Activated naive CD4-positive, alpha-beta T cell treated with anti-CD3 and anti-CD28 coated beads for 36 hours (primary cell): Measurements from ENCODE around the gene CYP2D6. TPM values are rescaled to one million over a fixed set of nuclear protein-coding genes. Genes with fewer than 3 reads are reported as not detected.
"Not testable (repeated sequence)": the region's sequence is repeated elsewhere in the genome, so short reads cannot be mapped to it uniquely, and the experiment has no call there.

Experiments
- CTCF ChIA-PET: fragments of 350-600 bp; sonication (Branson Sonifier 250); formaldehyde crosslinking; loops from one replicate; lab custom pipeline; 2021; ENCODE audit warnings: antibody characterized with exemption; lab: Charles Lee
- DNase-seq: peaks from one replicate; pipeline ENCODE4 v3.0.0-alpha.2; 2020
- H3K27ac Mint-ChIP-seq: one replicate; pipeline ENCODE4 v1.8.0; 2021; ENCODE audit warnings: mild to moderate bottlenecking, mixed read lengths
- H3K27me3 Mint-ChIP-seq: one replicate; pipeline ENCODE4 v1.8.0; 2021; ENCODE audit warnings: low read depth, mixed read lengths
- H3K36me3 Mint-ChIP-seq: one replicate; pipeline ENCODE4 v1.8.0; 2021; ENCODE audit warnings: low read depth, mixed read lengths
- H3K4me1 Mint-ChIP-seq: one replicate; pipeline ENCODE4 v1.8.0; 2021; ENCODE audit warnings: low read depth, mixed read lengths
- H3K4me3 Mint-ChIP-seq: one replicate; pipeline ENCODE4 v1.8.0; 2021; ENCODE audit warnings: mild to moderate bottlenecking, moderate library complexity, mixed read lengths
- H3K9me3 Mint-ChIP-seq: one replicate; pipeline ENCODE4 v1.8.0; 2021; ENCODE audit warnings: mixed read lengths
- intact Hi-C: fragments of 100-400 bp; cut with micrococcal nuclease; formaldehyde crosslinking; loops from one replicate; pipeline ENCODE4 v1.15.1; 2023
- total RNA-seq, 2 experiments: library from RNA; stranded (reverse); gene quantifications; one replicate each; pipeline ENCODE4 v1.2.3, GENCODE V29; 2021

CYP2D6 gene
- total RNA-seq, 2 experiments from 2014 or later = 0.89 to 1.4 TPM

DNA sequence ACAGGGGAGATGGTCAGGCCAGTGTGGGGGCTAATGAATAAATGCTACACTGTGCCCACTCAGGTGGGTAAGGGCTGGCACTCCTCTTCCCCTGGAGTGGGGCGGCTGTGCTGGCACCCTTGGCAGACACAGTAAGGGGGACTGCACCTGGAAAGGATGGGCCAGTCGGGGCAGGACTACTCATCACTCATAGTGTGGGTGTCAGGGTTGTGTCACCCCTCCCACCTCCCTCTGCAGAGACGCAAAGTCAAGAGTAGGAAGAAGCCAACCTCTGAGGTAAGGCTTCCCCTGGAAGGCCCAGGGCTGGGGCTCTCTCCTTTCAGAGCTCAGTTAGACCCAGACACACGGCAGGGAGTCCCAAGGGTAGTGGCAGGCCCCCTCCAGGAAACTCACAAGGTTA is 7.1 kb downstream of the CYP2D6 start:
- DNase-seq, H3K4me3 Mint-ChIP-seq, H3K27me3 Mint-ChIP-seq, CTCF ChIA-PET, H3K9me3 Mint-ChIP-seq, H3K27ac Mint-ChIP-seq, H3K36me3 Mint-ChIP-seq: not testable (repeated sequence)
- peaks cover 36% of the 10 kb centered on the region for H3K4me1 Mint-ChIP-seq
- intact Hi-C loops = loop anchor here (5.0 kb wide), 1 partner anchor 64 kb away; no protein-coding TSS in a partner anchor

DNA sequence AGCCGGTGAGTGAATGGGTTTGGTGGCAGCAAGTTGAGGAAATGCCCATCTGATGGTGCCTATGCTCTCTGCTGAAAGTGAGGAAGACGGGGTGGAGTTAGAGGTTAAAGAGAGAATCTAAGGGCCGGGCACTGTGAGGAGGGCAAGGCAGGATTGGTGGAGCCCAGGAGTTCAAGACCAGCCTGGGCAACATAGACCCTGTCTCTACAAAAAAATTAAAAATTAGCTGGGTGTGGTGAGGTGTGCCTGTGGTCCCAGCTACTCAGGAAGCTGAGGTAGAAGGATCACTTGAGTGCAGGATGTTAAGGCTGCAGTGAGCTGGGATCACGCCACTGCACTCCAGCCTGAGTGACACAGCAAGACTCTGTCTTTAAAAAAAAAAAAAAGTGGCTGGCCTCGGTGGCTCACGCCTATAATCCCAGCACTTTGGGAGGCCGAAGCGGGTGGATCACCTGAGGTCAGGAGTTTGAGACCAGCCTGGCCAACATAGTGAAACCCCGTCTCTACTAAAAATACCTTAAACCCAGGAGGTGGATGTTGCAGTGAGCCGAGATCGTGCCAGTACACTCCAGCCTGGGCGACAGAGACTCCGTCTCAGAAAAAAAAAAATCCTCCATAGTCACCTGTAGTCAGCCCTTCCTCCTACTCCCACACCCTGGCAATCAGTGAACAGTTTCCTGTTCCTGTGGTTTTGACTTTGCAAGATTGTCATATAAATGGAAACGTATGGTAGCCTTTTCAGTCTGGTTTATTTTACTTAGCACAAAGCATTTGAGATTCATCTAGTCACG is 10.2 kb downstream of the CYP2D6 start:
- not testable (repeated sequence) for H3K36me3 Mint-ChIP-seq, H3K27me3 Mint-ChIP-seq, H3K9me3 Mint-ChIP-seq
- intact Hi-C loops = loop anchor here (2.0 to 5.0 kb wide), 2 partner anchors 30 to 67 kb away; partner anchors contain the start of gene NDUFA6
- CTCF ChIA-PET = interaction anchor here (0.6 to 1.6 kb wide), 3 partner anchors 22 to 163 kb away, joined by 3 to 5 read pairs (median 3); no protein-coding TSS in a partner anchor
- Mint-ChIP-seq H3K4me1 (peaks cover 36% of the 10 kb centered on the region), H3K4me3 (peak overlapping the region; percentile 68), H3K27ac (peak overlapping the region; percentile 90)
- peak; percentile 70 for DNase-seq

- Mint-ChIP-seq H3K27ac (no peak overlapping the region), H3K27me3 (no peaks in the 10 kb centered on the region), H3K4me3 (no peak overlapping the region), H3K9me3 (peaks cover 21% of the 10 kb centered on the region), H3K4me1 (peaks cover 30% of the 10 kb centered on the region), H3K36me3 (peaks cover 12% of the 10 kb centered on the region)
- DNase-seq = peak; percentile 19
- CTCF ChIA-PET = interaction anchor here (0.6 to 2.5 kb wide), 8 partner anchors 26 to 407 kb away, joined by 3 to 8 read pairs (median 3); partner anchors contain the start of genes CCDC134 and NDUFA6
- intact Hi-C loops = no loop called here
Measured at GRCh38 chr22:42116848-42117424, 13.7 kb downstream of the CYP2D6 start.

DNA sequence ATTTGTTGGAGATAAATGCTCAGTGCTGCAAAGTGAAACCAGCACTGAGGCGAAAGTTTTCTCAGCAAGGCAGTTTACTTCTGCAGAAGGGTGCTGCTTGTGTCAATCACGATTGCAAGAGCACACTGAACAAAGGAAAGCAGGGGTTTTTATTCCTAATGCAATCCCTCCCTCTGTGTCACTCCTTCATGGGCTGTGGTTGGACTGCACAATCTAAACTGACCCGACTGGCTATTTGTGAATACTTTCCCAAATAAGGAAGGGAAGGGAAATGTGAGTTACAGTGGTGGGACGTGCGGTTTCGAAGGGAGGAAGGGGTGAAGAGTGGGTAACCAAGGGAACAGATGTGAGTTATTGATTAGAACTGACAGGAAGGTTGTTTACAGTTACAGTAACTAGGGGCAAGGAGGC is 15.2 kb downstream of the CYP2D6 start:
- H3K27ac Mint-ChIP-seq, CTCF ChIA-PET, H3K4me3 Mint-ChIP-seq, DNase-seq, intact Hi-C loops, H3K27me3 Mint-ChIP-seq: not testable (repeated sequence)
- Mint-ChIP-seq H3K9me3 (peaks cover 21% of the 10 kb centered on the region), H3K4me1 (peaks cover 15% of the 10 kb centered on the region), H3K36me3 (peaks cover 12% of the 10 kb centered on the region)

- H3K9me3 Mint-ChIP-seq = peaks cover 21% of the 10 kb centered on the region
- H3K4me1 Mint-ChIP-seq = peaks cover 8% of the 10 kb centered on the region
- no peak overlapping the region for H3K4me3 Mint-ChIP-seq
- no peaks in the 10 kb centered on the region for H3K27me3 Mint-ChIP-seq
- H3K27ac Mint-ChIP-seq = no peak overlapping the region
- intact Hi-C loops = loop anchor here (5.0 kb wide), 1 partner anchor 147 kb away; the partner anchor contains the start of gene SEPTIN3
- peak; percentile 18 for DNase-seq
- CTCF ChIA-PET = no interaction called here
- peaks cover 12% of the 10 kb centered on the region for H3K36me3 Mint-ChIP-seq
Measured at GRCh38 chr22:42114721-42115120, 15.9 kb downstream of the CYP2D6 start.

DNA sequence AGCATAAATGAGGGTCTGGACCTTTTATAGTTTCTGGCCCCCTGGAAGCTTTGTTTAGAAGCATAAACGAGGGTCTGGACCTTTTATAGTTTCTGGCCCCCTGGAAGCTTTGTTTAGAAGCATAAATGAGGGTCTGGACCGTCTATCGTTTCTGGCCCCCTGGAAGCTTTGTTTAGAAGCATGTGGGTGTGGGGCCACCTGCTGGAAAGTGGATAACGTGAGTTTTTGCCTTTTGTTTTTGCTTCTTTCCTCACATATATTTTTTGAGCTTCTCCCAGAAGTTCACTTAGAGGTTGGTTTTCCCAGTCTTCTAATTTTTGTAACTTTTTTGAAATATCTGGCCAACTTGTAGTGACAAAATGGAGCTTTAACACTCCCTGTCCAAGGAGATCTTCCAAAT is 17.8 kb downstream of the CYP2D6 start:
- DNase-seq = peak; percentile 22
- not testable (repeated sequence) for H3K27ac Mint-ChIP-seq, H3K27me3 Mint-ChIP-seq, H3K4me3 Mint-ChIP-seq, H3K4me1 Mint-ChIP-seq
- CTCF ChIA-PET = interaction anchor here (0.7 to 1.4 kb wide), 7 partner anchors 9 to 156 kb away, joined by 3 to 8 read pairs (median 4); partner anchors contain the start of gene NDUFA6
- Mint-ChIP-seq H3K9me3 (peaks cover 21% of the 10 kb centered on the region), H3K36me3 (peaks cover 12% of the 10 kb centered on the region)
- intact Hi-C loops = loop anchor here (2.0 to 5.0 kb wide), 2 partner anchors 22 to 145 kb away; partner anchors contain the start of genes NDUFA6 and SEPTIN3

DNA sequence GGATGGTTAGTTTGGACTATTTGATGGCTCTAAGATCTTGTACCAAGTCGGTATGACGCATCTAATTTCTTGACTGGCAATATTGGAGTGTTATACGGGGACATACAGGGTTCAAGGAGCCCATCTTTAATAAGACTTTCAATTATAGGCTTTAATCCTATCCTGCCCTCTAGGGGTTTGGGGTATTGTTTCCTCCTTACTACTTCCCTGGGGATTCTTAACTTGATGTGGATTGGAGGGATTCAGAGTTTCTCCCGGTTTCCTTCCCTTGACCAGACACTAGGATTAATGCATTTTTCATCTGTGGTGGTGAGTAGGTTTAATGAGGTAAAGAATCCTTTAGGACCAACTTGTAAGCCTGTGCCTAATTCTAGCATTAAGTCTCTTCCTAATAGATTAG is 18.8 kb downstream of the CYP2D6 start:
- no peak overlapping the region for H3K27ac Mint-ChIP-seq
- intact Hi-C loops = loop anchor here (2.0 to 5.0 kb wide), 2 partner anchors 21 to 144 kb away; partner anchors contain the start of genes NDUFA6 and SEPTIN3
- H3K4me3 Mint-ChIP-seq = no peak overlapping the region
- peaks cover 21% of the 10 kb centered on the region for H3K9me3 Mint-ChIP-seq
- H3K36me3 Mint-ChIP-seq = peaks cover 14% of the 10 kb centered on the region
- DNase-seq = no peak
- CTCF ChIA-PET = interaction anchor here (0.6 to 1.6 kb wide), 4 partner anchors 21 to 144 kb away, joined by 3 to 8 read pairs (median 6); partner anchors contain the start of gene NDUFA6
- no peaks in the 10 kb centered on the region for H3K4me1 Mint-ChIP-seq
- no peaks in the 10 kb centered on the region for H3K27me3 Mint-ChIP-seq

DNA sequence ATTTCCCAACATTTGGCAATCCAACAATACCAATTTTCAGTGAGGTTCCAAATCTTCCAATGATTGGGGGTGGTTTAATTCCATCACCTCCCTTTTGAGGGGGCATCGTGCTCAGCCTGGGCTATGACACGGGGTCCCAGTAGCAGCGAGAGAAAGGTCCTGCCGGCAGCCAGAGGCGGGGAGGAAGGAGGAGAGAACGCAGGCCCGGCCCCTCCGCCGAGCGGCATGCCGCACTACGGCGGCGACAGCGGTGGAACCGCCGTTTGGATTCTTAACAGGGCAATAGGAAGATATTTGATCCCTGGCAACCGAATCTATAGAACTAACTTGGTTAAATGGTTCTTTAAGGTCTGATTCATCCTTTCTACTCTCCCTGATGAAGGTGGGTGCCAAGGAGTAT is 21.8 kb downstream of the CYP2D6 start:
- Mint-ChIP-seq H3K36me3 (peaks cover 11% of the 10 kb centered on the region), H3K27me3 (no peaks in the 10 kb centered on the region), H3K9me3 (peaks cover 12% of the 10 kb centered on the region), H3K4me3 (no peak overlapping the region), H3K4me1 (no peaks in the 10 kb centered on the region), H3K27ac (no peak overlapping the region)
- CTCF ChIA-PET = no interaction called here
- intact Hi-C loops = no loop called here
- no peak for DNase-seq

DNA sequence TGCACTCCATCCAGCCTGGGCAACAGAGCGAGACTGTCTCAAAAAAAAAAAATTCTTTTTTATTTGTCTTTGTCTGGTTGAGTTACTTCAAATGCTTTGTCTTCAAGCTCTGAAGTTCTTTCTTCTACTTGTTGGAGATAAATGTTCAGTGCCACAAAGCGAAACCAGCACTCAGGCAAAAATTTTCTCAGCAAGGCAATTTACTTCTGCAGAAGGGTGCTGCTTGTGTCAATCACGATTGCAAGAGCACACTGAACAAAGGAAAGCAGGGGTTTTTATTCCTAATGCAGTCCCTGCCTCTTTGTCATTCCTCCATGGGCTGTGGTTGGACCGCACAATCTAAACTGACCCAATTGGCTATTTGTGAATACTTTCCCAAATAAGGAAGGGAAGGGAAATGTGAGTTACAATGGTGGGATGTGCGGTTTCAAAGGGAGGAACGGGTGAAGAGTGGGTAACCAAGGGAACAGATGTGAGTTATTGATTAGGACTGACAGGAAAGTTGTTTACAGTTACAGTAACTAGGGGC is 26.2 kb downstream of the CYP2D6 start:
- H3K4me1 Mint-ChIP-seq, H3K4me3 Mint-ChIP-seq, CTCF ChIA-PET, DNase-seq, H3K27me3 Mint-ChIP-seq, H3K27ac Mint-ChIP-seq, intact Hi-C loops: not testable (repeated sequence)
- H3K9me3 Mint-ChIP-seq = peaks cover 29% of the 10 kb centered on the region
- H3K36me3 Mint-ChIP-seq = peaks cover 24% of the 10 kb centered on the region

DNA sequence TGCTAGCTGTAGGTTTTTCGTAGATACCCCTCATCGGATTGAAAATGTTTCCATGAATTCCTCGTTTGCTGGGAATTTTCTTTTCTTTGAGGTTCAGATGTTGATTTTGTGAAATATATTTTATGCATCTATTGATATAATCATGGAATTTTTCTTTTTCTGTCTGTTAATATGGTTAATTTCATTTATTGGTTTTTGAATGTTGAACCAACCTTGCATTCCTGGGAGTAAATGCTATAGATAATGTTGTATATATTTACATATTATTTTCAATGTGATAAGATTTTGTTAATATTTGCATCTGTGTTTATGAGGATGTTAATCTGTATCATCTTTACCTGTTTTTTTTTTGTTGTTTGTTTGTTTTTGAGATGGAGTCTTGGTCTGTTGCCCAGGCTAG is 29.4 kb downstream of the CYP2D6 start:
- no peak for DNase-seq
- H3K36me3 Mint-ChIP-seq = peaks cover 30% of the 10 kb centered on the region
- CTCF ChIA-PET = no interaction called here
- intact Hi-C loops = no loop called here
- H3K27ac Mint-ChIP-seq = no peak overlapping the region
- no peaks in the 10 kb centered on the region for H3K4me1 Mint-ChIP-seq
- no peak overlapping the region for H3K4me3 Mint-ChIP-seq
- no peaks in the 10 kb centered on the region for H3K27me3 Mint-ChIP-seq
- peaks cover 31% of the 10 kb centered on the region for H3K9me3 Mint-ChIP-seq

DNA sequence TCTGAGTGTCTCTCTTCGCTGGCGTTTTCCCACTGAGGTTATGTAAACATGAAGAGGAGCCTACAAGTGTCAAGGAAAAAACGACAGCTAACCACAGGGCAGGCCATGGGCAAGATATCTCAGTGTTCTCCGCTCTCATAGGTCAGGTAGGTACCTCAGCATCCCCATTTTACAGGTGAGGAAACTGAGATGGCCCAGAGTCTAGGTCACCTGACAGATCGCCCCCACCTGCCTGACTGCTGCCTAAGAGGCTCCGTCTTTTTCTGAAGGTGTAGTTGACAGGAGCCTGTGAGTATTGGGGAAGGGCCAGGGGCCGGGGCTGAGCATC is 39.2 kb downstream of the CYP2D6 start:
- H3K27ac Mint-ChIP-seq = peak overlapping the region; percentile 82
- H3K9me3 Mint-ChIP-seq = peaks cover 3% of the 10 kb centered on the region
- CTCF ChIA-PET = interaction anchor here (0.5 to 5.7 kb wide), 23 partner anchors 9 to 393 kb away, joined by 3 to 32 read pairs (median 4); partner anchors contain the start of genes MEI1, NFAM1 and SMDT1
- DNase-seq = peak; percentile 24
- H3K4me3 Mint-ChIP-seq = peak overlapping the region; percentile 98
- peaks cover 27% of the 10 kb centered on the region for H3K36me3 Mint-ChIP-seq
- intact Hi-C loops = loop anchor here (1.0 to 5.0 kb wide), 10 partner anchors 21 to 644 kb away; partner anchors contain the start of genes SERHL2, SNU13, SREBF2 and TOB2
- H3K27me3 Mint-ChIP-seq = no peaks in the 10 kb centered on the region
- H3K4me1 Mint-ChIP-seq = peaks cover 31% of the 10 kb centered on the region
